Ectodermal cell (in vitro differentiated cells): ENCODE measurements around the gene HSPB1.
"Not testable (repeated sequence)": the region's sequence is repeated elsewhere in the genome, so short reads cannot be mapped to it uniquely, and the experiment has no call there.

Experiments used
- H3K27ac ChIP-seq: 2 replicates; pipeline ENCODE4 v1.7.0; 2013; ENCODE audit warnings: mild to moderate bottlenecking, low read depth, low read length; ENCODE audit not compliant: insufficient read depth, poor library complexity, severe bottlenecking
- H3K27me3 ChIP-seq: 2 replicates; pipeline ENCODE4 v1.7.0; 2013; ENCODE audit warnings: mild to moderate bottlenecking, low read length; ENCODE audit not compliant: insufficient read depth, control insufficient read depth, poor library complexity, severe bottlenecking
- H3K36me3 ChIP-seq: one replicate; pipeline ENCODE4 v1.7.0; 2013; ENCODE audit warnings: low read length; ENCODE audit not compliant: control insufficient read depth, insufficient read depth
- H3K4me1 ChIP-seq: one replicate; pipeline ENCODE4 v1.7.0; 2013; ENCODE audit warnings: low read length; ENCODE audit not compliant: control insufficient read depth, insufficient read depth
- H3K4me3 ChIP-seq: 2 replicates; pipeline ENCODE4 v1.7.0; 2013; ENCODE audit warnings: low read depth, low read length, control low read depth; ENCODE audit not compliant: insufficient read depth
- H3K9me3 ChIP-seq: 2 replicates; pipeline ENCODE4 v1.7.0; 2013; ENCODE audit warnings: mild to moderate bottlenecking, low read length, moderate library complexity; ENCODE audit not compliant: control insufficient read depth
- WGBS, 2 experiments: methylation state at CpG; one replicate each; pipeline ENCODE4 v1.1.7; 2013; ENCODE audit warnings: missing lambda C conversion rate in 2 of 2; 5-methylcytosine and 5-hydroxymethylcytosine counted together

Gene HSPB1

DNA sequence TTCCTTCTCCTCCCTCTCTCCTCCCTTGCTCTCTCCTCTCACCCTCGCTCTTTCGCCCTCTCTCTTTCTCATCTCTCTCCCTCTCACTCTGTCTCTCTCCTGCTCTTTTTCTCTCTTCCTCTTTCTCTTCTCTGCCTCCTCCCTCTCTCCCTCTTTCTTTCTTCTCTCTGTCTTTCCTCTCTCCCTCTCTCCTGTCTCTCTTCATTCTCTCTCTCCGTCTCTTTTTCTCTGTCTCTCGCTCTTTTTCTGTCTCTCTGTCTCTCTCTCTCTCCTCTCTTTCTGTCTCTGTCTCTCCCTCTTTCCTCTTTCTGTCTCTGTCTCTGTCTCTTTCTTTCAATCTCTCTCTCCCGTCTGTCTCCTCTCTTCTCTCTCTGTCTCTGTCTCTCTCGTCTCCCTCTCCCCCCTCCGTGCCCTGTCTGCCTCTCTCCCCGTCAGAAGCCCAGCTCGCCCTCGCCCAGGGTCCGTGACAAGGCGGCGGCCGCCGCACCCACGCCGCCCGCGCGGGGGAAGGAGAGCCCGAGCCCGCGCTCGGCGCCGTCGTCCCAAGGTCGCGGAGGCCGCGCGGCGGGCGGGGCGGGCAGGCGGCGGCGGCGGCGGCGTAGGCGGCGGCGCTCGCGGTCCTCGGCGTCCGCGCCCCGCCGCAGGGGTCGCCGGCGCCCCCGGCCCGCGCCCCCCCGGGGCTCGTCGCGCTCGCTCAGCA lies 21.3 kb upstream of the HSPB1 start:
- H3K27me3 ChIP-seq, result peaks cover 55% of the 10 kb centered on the region
- no peaks in the 10 kb centered on the region for H3K36me3 ChIP-seq
- peak overlapping the region; percentile 41 for H3K4me3 ChIP-seq
- no peaks in the 10 kb centered on the region for H3K9me3 ChIP-seq
- WGBS, 2 experiments, result 1% methylated on average over 63 of the region's 63 CpGs
- H3K4me1 ChIP-seq, result peaks cover 11% of the 10 kb centered on the region
- no peak overlapping the region for H3K27ac ChIP-seq

DNA sequence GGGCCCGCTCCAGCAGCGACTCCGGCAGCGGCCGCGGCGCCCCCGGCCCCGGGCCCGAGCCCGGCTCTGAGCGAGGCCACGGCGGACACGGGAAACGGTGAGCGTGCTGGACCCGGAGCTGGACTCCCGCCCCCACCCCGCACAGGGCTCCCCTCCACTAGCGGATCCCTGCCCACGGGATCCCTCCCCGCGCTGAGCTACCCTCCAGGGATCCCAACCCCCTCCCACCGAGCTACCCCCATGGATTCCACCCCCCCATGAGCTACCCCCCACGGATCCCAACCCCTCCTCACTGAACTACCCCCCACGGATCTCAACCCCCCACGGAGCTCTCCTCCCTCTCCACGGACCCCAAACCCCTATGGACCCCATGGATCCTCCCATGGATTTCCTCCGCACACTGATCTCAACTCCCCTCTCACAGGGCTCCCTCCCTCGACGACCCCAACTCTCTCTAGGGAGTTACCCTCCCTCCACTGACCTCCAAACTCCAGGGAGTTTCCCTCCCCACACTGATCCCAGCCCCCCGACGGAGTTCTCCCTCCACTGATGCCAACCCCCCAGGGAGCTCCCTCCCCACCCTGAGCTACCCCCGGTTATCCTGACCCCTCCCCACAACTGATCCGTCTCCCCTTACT lies 20.6 kb upstream of the HSPB1 start:
- Histone ChIP-seq H3K4me1 (peaks cover 11% of the 10 kb centered on the region), H3K9me3 (no peaks in the 10 kb centered on the region), H3K27ac (no peak overlapping the region), H3K4me3 (peak overlapping the region; percentile 41), H3K36me3 (no peaks in the 10 kb centered on the region), H3K27me3 (peaks cover 55% of the 10 kb centered on the region)
- WGBS, 2 experiments, result 0 to 1% methylated on average over 34 to 35 of the region's 36 CpGs

DNA sequence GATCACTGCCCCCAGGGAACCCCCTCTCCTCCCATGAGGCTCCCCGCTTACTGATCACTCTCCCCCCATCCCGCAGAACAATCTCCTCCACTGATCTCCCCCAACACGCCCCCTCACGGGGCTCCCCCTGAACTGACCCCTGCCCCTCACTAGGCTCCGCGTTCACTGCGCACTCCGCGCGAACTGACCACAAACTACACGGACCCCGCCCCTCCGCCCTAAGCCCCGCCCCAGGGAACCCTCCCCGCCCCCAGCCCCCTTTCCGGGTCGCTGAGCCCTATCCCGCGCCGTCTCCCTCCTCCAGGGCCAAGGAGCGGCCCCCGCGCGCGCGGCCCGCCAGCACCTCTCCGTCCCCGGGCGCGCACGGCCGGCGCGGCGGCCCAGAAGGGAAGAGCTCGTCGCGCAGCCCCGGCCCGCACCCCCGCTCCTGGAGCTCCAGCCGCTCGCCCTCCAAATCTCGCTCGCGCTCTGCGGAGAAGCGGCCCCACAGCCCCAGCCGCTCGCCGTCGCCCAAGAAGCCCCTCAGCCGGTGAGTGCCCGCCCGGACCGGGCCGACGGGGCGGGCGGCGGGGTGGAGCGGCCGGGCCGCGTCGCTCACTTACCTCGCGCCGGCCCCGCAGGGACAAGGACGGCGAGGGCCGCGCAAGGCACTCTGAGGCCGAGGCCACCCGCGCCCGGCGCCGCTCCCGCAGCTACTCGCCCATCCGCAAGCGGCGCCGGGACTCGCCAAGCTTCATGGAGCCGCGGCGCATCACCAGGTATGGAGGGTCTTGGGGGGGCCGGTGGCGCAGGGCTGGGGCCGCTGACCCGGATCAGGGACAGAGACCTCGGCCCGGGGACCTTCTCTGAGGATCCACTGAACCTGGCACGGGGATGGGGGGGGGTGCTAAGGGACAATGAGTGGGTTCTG lies 19.9 kb upstream of the HSPB1 start:
- H3K9me3 ChIP-seq, result no peaks in the 10 kb centered on the region
- H3K4me1 ChIP-seq, result peaks cover 11% of the 10 kb centered on the region
- no peaks in the 10 kb centered on the region for H3K36me3 ChIP-seq
- H3K4me3 ChIP-seq, result peak overlapping the region; percentile 41
- WGBS, 2 experiments, result 1% methylated on average over 95 to 97 of the region's 98 CpGs
- H3K27me3 ChIP-seq, result peaks cover 55% of the 10 kb centered on the region
- no peak overlapping the region for H3K27ac ChIP-seq

DNA sequence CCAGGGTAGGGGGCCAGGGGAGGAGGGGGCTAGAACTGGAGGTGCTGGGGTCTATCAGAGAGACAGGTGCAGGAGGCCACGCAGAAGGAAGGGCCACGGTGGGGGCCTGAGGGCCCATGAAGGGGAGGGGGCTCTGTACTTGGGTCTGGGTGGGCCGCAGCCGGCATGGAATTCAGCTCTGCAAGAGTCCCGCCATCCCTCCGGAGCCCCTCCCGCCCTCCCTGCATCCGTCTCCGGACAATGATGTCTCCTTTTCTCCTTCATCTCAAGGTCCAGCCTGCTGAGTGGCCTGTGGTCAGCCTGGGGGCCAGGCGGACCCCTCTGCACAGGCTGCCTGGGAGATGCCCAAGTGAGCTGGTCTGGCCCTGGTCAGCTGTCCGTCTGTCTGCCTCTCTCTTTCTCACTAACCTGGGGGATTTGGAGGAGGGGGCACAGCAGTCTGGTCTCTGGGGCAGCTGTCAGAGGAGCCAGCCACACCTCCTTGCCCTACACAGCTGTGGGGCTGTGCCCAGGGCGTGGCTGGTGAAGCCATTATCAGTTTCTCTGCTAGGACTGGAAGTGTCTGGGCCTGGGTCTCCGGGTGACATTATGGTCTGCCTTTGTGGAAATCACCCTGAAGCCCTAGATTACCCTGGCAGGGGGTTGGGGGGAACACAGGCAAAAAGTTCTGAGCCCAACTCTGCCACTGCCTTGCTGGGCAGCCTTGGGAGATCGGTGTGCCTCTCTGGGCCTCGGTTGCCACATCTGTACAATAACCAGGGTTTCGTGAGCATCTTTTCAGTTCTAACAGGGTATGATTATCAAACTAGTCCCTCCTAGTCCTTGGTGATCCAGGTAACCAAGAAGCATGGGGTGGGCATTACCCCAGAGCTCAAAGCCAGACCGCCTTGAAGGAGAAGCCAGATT lies 19.0 kb upstream of the HSPB1 start:
- H3K27me3 ChIP-seq, result peaks cover 54% of the 10 kb centered on the region
- H3K4me3 ChIP-seq, result peak overlapping the region; percentile 41
- WGBS, 2 experiments, result 49 to 52% methylated on average over 17 of the region's 17 CpGs

DNA sequence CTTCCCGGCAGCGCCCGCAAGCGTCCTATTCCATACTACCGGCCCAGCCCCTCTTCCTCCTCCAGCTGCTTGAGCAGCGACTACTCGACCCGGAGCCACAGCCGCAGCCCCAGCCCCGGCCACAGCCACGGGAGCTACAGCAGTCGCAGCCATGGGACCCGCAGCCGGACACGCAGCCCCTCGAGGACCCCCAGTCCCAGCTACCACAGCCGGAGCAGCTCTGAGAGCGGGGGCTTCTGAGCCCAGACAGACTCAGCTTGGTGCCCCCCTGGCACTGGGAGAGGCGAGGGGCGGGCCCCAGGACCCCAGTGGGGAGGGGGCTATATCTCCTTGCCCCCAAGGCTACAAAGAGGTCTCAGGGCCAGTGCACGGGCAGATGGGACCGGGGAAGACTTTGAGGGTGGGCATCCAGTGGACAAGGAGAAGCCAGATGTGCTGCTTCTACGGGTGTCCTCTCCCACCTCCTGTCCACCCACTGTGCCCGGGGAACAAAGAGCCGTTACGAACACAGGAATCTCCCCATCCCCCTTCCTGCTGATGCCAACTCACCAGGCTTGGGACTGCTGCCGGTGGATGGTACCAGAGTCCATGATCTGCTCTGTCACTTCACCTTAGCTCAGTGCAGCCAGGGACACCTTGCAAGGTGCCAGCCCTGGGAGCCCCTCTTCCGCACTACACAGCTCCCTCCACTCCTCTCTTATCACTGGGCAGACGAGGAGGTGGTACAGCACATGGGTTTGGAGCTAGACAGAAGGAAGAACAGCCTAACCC lies 16.7 kb upstream of the HSPB1 start:
- 92 to 93% methylated on average over 29 of the region's 29 CpGs for WGBS, 2 experiments
- Histone ChIP-seq H3K4me3 (no peak overlapping the region), H3K27me3 (peaks cover 31% of the 10 kb centered on the region), H3K4me1 (peaks cover 11% of the 10 kb centered on the region), H3K36me3 (no peaks in the 10 kb centered on the region), H3K9me3 (no peaks in the 10 kb centered on the region), H3K27ac (no peak overlapping the region)

More for the DNA sequence above, 19.0 kb upstream of the HSPB1 start:
- no peaks in the 10 kb centered on the region for H3K9me3 ChIP-seq
- no peak overlapping the region for H3K27ac ChIP-seq
- H3K4me1 ChIP-seq, result peaks cover 11% of the 10 kb centered on the region
- H3K36me3 ChIP-seq, result no peaks in the 10 kb centered on the region

DNA sequence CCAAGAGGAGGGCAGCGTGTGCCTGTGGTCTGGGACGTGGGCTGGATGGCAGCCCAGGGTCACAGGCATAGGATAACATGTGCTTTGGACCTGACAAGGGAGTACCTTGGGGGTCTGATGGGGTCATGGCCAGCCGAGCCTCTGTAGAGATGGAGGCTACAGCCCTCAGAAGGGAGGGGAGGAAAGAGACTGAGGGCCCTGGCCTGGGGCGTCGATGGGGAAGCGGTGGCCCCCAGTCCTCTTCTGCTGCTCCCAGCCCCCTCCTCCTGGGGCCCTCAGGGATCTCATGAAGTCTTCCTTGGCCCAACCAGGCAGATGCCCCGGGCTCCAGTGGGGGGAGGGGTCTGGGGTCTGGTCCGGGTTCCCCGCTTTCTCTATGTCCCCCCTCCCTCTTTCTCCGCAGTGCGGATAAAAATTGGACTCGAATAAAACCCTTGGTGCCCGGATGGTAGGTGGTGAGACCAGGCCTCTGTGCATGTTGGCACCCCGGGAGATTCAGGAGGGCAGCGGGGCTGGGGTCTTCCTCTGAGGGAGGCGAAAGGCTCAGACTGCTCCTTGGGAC lies 15.6 kb upstream of the HSPB1 start:
- no peaks in the 10 kb centered on the region for H3K36me3 ChIP-seq
- 90 to 91% methylated on average over 16 of the region's 16 CpGs for WGBS, 2 experiments
- no peak overlapping the region for H3K4me3 ChIP-seq
- H3K9me3 ChIP-seq, result no peaks in the 10 kb centered on the region
- H3K4me1 ChIP-seq, result peaks cover 2% of the 10 kb centered on the region
- peaks cover 20% of the 10 kb centered on the region for H3K27me3 ChIP-seq
- no peak overlapping the region for H3K27ac ChIP-seq

DNA sequence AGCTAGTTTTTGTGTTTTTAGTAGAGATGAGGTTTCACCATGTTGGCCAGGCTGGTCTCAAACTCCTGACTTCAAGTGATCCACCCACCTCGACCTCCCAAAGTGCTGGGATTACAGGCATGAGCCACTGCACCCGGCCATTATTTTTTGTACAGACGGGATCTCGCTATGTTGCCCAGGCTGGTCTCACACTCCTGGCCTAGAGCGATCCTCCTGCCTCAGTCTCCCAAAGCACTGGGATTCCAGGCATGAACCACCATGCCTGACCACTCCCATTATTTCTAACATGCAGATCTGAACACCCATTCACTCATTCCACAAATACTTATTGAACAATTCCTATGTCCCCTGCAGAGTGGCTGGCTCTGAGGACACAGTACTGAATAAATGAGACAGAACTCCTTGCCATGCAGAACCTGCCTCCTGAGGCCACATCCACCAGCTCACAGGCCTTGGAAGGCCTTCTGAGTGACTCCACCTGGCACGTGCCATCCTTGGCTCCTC lies 11.6 kb upstream of the HSPB1 start:
- WGBS, 2 experiments, result 88 to 90% methylated on average over 6 of the region's 6 CpGs
- not testable (repeated sequence) for H3K36me3 ChIP-seq, H3K27me3 ChIP-seq, H3K27ac ChIP-seq, H3K4me3 ChIP-seq, H3K9me3 ChIP-seq, H3K4me1 ChIP-seq

DNA sequence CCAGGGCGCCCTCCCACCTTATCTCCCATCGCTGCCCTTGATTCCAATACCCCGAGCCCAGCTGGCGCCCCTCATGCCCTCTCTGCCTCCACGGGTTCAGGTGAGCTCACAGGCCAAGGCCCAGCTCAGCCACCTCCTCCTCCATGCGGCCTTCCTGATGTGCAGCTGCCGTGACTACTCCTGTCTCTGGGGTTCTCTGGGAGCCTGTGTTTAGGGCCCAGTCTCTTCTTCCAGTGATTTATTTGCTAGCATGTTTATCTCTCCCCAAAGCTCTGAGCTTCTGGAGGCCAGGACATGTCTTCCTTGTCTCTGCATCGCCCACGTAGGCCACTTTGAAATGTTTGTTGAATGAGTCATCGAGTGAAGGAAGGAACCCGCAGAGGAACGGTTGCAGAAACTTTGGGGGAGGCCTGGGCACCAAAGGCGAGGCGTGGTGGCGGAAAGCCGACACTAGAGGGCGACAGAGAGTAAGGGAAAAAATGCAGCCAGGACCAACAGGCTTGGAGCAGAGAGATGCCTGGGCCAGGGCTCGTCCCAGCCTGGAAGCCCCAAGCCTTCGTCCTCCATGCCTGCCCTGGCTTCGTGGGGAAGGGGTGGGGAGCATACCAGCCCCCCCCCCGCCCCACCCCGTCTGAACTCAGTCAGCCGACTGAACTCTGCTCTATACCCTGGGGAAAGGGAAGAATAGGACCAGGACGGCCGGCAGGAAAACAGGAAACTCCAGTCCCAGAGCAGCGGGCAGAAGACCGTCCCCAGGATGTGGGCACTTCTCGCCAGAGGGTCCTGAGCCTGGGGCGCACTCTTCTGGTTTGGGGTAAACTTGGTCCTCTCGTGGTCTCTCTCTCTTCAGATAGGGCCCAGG lies 10.9 kb upstream of the HSPB1 start:
- no peak overlapping the region for H3K4me3 ChIP-seq
- H3K27me3 ChIP-seq, result no peaks in the 10 kb centered on the region
- no peak overlapping the region for H3K27ac ChIP-seq
- H3K36me3 ChIP-seq, result no peaks in the 10 kb centered on the region
- no peaks in the 10 kb centered on the region for H3K9me3 ChIP-seq
- H3K4me1 ChIP-seq, result peaks cover 6% of the 10 kb centered on the region
- WGBS, 2 experiments, result 34% methylated on average over 30 of the region's 30 CpGs
